LNCAP (cell line): ENCODE results near the gene EWSR1.

Experiments used
- CTCF ChIP-seq: fragments of 450-650 bp; IDR thresholded peaks from 2 replicates; pipeline ENCODE4 v1.5.1; 2017; ENCODE audit warnings: mild to moderate bottlenecking

EWSR1 gene

GRCh38 chr22:29226351-29226981 is 41.6 kb upstream of the EWSR1 start:
- TF ChIP-seq CTCF: no peak

GRCh38 chr22:29230972-29231875 is 36.8 kb upstream of the EWSR1 start:
- no peak for TF ChIP-seq CTCF

GRCh38 chr22:29231971-29232959 is 35.8 kb upstream of the EWSR1 start:
- TF ChIP-seq CTCF: no peak

- TF ChIP-seq CTCF: no peak
Measured at GRCh38 chr22:29233277-29233877, 34.7 kb upstream of the EWSR1 start.

GRCh38 chr22:29243874-29244446 is 24.1 kb upstream of the EWSR1 start:
- TF ChIP-seq CTCF: no peak

GRCh38 chr22:29244785-29245625 is 23.1 kb upstream of the EWSR1 start:
- TF ChIP-seq CTCF: no peak
